Measurements from ENCODE around the gene SLC25A17.
"Not testable (repeated sequence)": the region's sequence is repeated elsewhere in the genome, so short reads cannot be mapped to it uniquely, and the experiment has no call there.

DNA sequence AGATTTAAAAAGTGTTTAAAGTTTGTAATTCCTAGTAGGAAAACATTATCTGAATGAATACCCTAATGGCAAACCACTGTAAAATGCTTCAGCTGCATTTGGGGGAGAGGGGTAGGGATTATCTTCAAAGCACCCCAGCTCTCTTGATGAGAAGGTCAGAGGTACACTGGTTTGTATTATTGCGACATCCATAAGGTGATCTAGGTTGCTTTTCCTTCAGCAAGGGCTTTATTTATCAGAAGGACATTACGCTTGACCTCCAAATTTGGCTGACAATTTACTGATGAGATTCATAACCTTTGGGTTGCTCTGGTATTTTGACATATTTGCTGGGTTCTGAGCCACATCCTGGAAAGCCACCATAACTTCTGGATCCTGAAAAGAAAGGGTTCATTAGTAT, 7.1 kb upstream of the SLC25A17 start:
- TF ChIP-seq, protein P1, sequence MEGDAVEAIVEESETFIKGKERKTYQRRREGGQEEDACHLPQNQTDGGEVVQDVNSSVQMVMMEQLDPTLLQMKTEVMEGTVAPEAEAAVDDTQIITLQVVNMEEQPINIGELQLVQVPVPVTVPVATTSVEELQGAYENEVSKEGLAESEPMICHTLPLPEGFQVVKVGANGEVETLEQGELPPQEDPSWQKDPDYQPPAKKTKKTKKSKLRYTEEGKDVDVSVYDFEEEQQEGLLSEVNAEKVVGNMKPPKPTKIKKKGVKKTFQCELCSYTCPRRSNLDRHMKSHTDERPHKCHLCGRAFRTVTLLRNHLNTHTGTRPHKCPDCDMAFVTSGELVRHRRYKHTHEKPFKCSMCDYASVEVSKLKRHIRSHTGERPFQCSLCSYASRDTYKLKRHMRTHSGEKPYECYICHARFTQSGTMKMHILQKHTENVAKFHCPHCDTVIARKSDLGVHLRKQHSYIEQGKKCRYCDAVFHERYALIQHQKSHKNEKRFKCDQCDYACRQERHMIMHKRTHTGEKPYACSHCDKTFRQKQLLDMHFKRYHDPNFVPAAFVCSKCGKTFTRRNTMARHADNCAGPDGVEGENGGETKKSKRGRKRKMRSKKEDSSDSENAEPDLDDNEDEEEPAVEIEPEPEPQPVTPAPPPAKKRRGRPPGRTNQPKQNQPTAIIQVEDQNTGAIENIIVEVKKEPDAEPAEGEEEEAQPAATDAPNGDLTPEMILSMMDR (IDR thresholded peaks at IDR 0.05; ENCODE audit: borderline replicate concordance, extremely low read depth, low read length, poor library complexity, severe bottlenecking), result not testable (repeated sequence)
- not testable (repeated sequence) for TF ChIP-seq EZH2 (IDR thresholded peaks at IDR 0.05; ENCODE audit: borderline replicate concordance, low read depth, low read length, severe bottlenecking)

Measured in DND-41 (cell line).